ENCODE measurements around the gene ZNHIT3. TPM values are rescaled to one million over a fixed set of nuclear protein-coding genes. Genes with fewer than 3 reads are reported as not detected.

ZNHIT3 gene
- total RNA-seq, 4 donors from 2014 or later: 21.0 to 31.5 (median 26.8) TPM

DNA sequence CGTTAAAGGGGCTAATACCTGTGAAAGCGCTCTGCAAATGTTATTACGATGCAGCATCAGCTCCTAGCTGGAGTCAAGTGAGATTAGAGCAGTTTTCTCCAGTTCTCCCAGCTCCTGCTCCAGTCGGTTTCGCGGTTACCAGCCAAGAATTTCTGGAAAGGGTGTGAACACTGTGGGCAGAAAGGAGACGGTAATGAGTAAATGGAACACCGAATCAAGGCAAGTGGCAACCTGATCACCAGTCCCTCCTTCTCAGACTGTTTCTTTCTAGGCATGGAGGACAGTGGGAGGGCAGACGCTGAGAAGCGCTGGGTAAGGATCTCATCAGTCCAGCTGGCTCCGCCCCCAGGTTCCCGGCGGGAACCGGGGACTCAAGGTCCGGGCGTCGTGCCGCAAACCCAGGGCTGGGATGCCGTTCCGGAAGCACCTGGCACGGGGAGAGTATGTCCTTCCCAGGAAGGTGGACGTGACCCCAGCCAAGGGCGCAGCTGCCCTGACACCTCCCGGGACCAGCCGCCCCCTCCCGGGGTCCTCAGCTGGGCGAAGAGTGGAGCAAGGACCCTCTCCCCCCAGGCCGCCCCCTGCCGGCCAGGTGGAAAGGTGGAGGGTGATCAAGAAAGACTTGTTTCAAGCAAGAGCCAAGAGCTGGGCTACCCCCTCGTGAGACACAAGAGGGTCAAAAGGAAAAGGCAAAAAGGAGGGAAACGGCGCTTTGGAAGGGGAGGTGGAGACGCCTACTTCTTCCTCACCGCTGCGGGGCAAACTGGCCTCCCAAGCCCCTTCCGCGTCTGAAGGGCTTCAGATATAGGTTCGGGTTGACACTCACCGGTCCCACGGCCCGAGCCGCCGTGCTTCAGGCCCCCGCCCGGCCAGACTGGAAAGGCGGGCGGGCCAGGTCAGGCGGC, 47.7 kb downstream of the ZNHIT3 start:
- Histone ChIP-seq H3K27me3 (no peaks in the 10 kb centered on the region), H3K9me3 (no peaks in the 10 kb centered on the region), H3K4me1 (peaks cover 0 to 19% (median 8%) of the 10 kb centered on the region in 4 donors), H3K36me3 (peaks cover 0 to 61% (median 0%) of the 10 kb centered on the region in 3 donors), H3K4me3 (peak overlapping the region; percentile 60 to 85 (median 74)), H3K27ac (peak overlapping the region; percentile 80 to 96 (median 90))
- DNase-seq (ENCODE audit: low spot score in 2 of 2): peak; percentile 38 to 44
- 8 to 9% methylated on average over 46 to 48 of the region's 48 CpGs for WGBS, 2 donors
- TF ChIP-seq, protein P1, sequence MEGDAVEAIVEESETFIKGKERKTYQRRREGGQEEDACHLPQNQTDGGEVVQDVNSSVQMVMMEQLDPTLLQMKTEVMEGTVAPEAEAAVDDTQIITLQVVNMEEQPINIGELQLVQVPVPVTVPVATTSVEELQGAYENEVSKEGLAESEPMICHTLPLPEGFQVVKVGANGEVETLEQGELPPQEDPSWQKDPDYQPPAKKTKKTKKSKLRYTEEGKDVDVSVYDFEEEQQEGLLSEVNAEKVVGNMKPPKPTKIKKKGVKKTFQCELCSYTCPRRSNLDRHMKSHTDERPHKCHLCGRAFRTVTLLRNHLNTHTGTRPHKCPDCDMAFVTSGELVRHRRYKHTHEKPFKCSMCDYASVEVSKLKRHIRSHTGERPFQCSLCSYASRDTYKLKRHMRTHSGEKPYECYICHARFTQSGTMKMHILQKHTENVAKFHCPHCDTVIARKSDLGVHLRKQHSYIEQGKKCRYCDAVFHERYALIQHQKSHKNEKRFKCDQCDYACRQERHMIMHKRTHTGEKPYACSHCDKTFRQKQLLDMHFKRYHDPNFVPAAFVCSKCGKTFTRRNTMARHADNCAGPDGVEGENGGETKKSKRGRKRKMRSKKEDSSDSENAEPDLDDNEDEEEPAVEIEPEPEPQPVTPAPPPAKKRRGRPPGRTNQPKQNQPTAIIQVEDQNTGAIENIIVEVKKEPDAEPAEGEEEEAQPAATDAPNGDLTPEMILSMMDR (IDR thresholded peaks at IDR 0.05): peak in 4 of 5 experiments; percentile 30 to 57 (median 44)
- TF ChIP-seq POLR2A (IDR thresholded peaks at IDR 0.05): no peak

DNA sequence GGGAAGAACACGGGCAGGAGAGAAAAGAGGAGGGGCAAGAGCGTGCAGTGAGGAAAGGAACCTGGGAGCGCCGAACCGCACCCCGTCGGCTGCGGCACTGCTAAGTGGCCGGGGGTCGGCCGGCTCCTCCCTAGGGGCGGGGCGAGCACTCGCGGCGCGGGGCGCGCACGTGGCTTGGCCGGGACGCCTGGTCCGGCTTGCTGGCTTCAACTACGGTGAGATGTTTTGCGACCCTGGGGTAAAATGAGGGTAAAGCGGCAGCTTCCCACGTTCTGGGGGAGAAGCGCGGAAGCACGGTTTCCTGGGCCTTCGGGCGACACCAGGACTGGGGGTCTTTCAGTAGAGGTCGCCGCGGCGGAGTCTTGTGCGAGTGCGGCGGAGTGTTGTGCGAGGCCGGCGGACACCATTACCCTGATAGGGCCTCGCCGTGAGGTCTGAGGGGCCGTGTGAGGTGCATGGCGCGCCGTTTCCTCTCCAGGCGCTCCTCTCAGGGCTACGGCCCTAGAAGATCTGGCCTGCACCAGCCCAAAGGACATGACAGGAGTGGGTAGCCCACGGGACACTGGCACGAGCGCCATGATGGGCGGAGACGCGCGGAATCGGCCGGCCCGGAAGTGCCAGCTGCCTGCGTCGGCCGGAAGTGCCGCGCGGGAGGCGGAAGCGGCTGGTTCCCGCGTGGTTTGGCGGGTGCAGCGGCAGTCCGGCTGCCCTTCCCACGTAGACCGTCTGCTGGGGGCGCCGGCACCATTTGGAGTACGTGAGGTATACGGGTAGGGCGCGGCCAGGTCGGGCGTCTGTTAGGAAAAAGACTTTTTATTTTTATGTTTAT, 48.6 kb downstream of the ZNHIT3 start, which contains the start of the genes MYO19 and PIGW:
TSS of gene MYO19 (minus strand) at position 29 of the 829 bp plus-strand sequence. CDS start 2,330 bp downstream, outside the sequence.
TSS of gene PIGW (plus strand) at position 148 of the 829 bp plus-strand sequence. CDS start 2,115 bp downstream, outside the sequence.
- peak within 1 kb of the TSS; percentile 80 to 96 (median 90) for H3K27ac ChIP-seq
- no peaks in the 10 kb centered on the region for H3K27me3 ChIP-seq
- peak within 1 kb of the TSS; percentile 60 to 85 (median 74) for H3K4me3 ChIP-seq
- peak; percentile 63 to 70 for DNase-seq (ENCODE audit: low spot score in 2 of 2)
- TF ChIP-seq EP300 (IDR thresholded peaks at IDR 0.05) (peak; percentile 50 to 94), POLR2A (IDR thresholded peaks at IDR 0.05) (peak; percentile 66 to 82)
- TF ChIP-seq, protein P1 (IDR thresholded peaks at IDR 0.05): peak in 2 of 5 experiments; percentile 27 to 35
- H3K36me3 ChIP-seq: peaks cover 0 to 52% (median 0%) of the 10 kb centered on the region in 3 donors
- H3K9me3 ChIP-seq: no peaks in the 10 kb centered on the region
- WGBS, 2 donors: 1% methylated on average over 63 to 79 of the region's 83 CpGs
- H3K4me1 ChIP-seq: peaks cover 0 to 19% (median 8%) of the 10 kb centered on the region in 4 donors

DNA sequence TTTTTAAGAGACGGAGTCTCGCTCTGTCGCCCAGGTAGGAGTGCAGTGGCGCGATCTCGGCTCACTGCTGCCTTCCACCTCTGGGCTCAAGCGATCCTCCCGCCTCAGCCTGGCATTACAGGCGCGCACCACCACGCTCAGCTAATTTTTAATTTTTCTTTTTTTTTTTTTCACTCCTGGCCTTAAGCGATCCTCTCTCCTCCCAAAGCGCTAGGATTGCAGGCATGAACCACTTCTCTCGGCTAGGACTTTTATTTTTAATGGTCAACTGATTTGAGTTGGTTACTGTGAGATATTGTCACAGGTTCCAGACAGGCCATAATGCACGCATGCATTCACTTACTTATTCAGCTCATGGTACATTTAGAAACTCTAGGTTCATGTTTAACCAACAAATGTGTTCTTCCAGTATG, 49.2 kb downstream of the ZNHIT3 start:
- TF ChIP-seq, protein P1 (IDR thresholded peaks at IDR 0.05): no peak
- no peak for TF ChIP-seq EP300 (IDR thresholded peaks at IDR 0.05)
- no peak for TF ChIP-seq POLR2A (IDR thresholded peaks at IDR 0.05)
- 8 to 11% methylated on average over 15 of the region's 15 CpGs for WGBS, 2 donors
- peaks cover 0 to 47% (median 0%) of the 10 kb centered on the region in 3 donors for H3K36me3 ChIP-seq
- H3K4me1 ChIP-seq: peaks cover 0 to 19% (median 8%) of the 10 kb centered on the region in 4 donors
- no peaks in the 10 kb centered on the region for H3K9me3 ChIP-seq
- H3K27ac ChIP-seq: peak overlapping the region; percentile 80 to 96 (median 90)
- peak overlapping the region; percentile 60 to 85 (median 74) for H3K4me3 ChIP-seq
- H3K27me3 ChIP-seq: no peaks in the 10 kb centered on the region
- no peak for DNase-seq (ENCODE audit: low spot score in 2 of 2)

DNA sequence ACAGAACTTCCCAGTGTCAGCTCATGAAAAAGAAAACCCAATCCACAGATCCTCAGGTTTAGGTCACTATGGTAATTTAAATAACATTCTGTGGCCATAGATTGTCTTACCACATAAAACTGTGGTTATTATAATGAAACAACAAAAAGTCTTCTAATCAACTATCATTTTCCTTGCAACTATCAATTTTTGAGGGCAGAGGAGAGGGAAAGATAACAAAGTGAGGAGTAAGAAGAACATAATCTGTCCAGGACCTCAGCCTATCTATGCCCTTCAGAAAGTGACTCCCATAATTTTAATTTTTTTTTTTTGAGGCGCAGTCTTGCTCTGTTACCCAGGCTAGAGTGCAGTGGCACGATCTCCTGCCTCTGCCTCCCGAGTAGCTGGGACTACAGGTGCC, 54.2 kb downstream of the ZNHIT3 start:
- Histone ChIP-seq H3K4me1 (peaks cover 0 to 19% (median 11%) of the 10 kb centered on the region in 4 donors), H3K27ac (no peak overlapping the region), H3K27me3 (no peaks in the 10 kb centered on the region), H3K36me3 (peaks cover 0 to 21% (median 0%) of the 10 kb centered on the region in 3 donors), H3K9me3 (no peaks in the 10 kb centered on the region), H3K4me3 (no peak overlapping the region)
- no peak for TF ChIP-seq POLR2A (IDR thresholded peaks at IDR 0.05)
- TF ChIP-seq, protein P1 (IDR thresholded peaks at IDR 0.05): no peak
- no peak for TF ChIP-seq EP300 (IDR thresholded peaks at IDR 0.05)
- WGBS, 2 donors: 94 to 99% methylated on average over 3 of the region's 3 CpGs
- no peak for DNase-seq (ENCODE audit: low spot score in 2 of 2)

Data from tibial nerve (tissue), 4 donors.